CD4-positive, CD25-positive, alpha-beta regulatory T cell (primary cell): ENCODE results near the gene PRSS8. TPM values are rescaled to one million over a fixed set of nuclear protein-coding genes. Genes with fewer than 3 reads are reported as not detected.

Experiments
- ATAC-seq, 2 donors: fragments of 150-1000 bp; cut with Tn5 transposase; one replicate each; pipeline ENCODE4 v1.10.0; 2021; ENCODE audit warnings: low read depth in 2 of 2, moderate number of reproducible peaks in 2 of 2, moderate library complexity in 1 of 2
- DNase-seq, 3 donors: peaks; one replicate each; pipeline versions ENCODE4 v3.0.0 to v3.0.0-alpha.2; 2012 to 2022; ENCODE audit warnings: mixed read lengths in 1 of 3
- H3K27ac ChIP-seq: one replicate; pipeline ENCODE4 v1.7.0; 2013; ENCODE audit warnings: mild to moderate bottlenecking, low read length; ENCODE audit not compliant: insufficient read depth, poor library complexity, severe bottlenecking
- H3K27me3 ChIP-seq: one replicate; pipeline ENCODE4 v1.7.0; 2013; ENCODE audit warnings: low read length; ENCODE audit not compliant: control insufficient read depth, insufficient read depth
- H3K36me3 ChIP-seq: one replicate; pipeline ENCODE4 v1.7.0; 2013; ENCODE audit warnings: mild to moderate bottlenecking, low read length, moderate library complexity; ENCODE audit not compliant: control insufficient read depth, insufficient read depth
- H3K4me1 ChIP-seq: 2 replicates; pipeline ENCODE4 v1.7.0; 2013; ENCODE audit warnings: mild to moderate bottlenecking, low read length; ENCODE audit not compliant: insufficient read depth, control insufficient read depth, poor library complexity, severe bottlenecking
- H3K4me3 ChIP-seq: one replicate; pipeline ENCODE4 v1.7.0; 2013; ENCODE audit warnings: low read depth, mild to moderate bottlenecking, low read length, moderate library complexity
- H3K9me3 ChIP-seq, 2 experiments: 1 replicate in 1 of 2; 2 replicates in 1 of 2; pipeline ENCODE4 v1.7.0; 2013; ENCODE audit warnings: low read length in 2 of 2, mild to moderate bottlenecking in 1 of 2, moderate library complexity in 1 of 2; ENCODE audit not compliant: control insufficient read depth in 2 of 2
- H3K27ac Mint-ChIP-seq, 3 donors: one replicate each; pipeline ENCODE4 v1.8.0; 2020 to 2022; ENCODE audit warnings: mild to moderate bottlenecking in 3 of 3, mixed read lengths in 3 of 3, moderate library complexity in 2 of 3
- H3K27me3 Mint-ChIP-seq: one replicate; pipeline ENCODE4 v1.8.0; 2022; ENCODE audit warnings: mild to moderate bottlenecking, mixed read lengths
- H3K36me3 Mint-ChIP-seq: one replicate; pipeline ENCODE4 v1.8.0; 2020; ENCODE audit warnings: mixed read lengths
- H3K4me1 Mint-ChIP-seq, 4 donors: one replicate each; pipeline ENCODE4 v1.8.0; 2020 to 2022; ENCODE audit warnings: mixed read lengths in 4 of 4, mild to moderate bottlenecking in 1 of 4
- H3K4me3 Mint-ChIP-seq, 4 donors: one replicate each; pipeline ENCODE4 v1.8.0; 2020 to 2022; ENCODE audit warnings: mild to moderate bottlenecking in 4 of 4, mixed read lengths in 4 of 4, moderate library complexity in 3 of 4
- H3K9me3 Mint-ChIP-seq, 7 donors: one replicate each; pipeline ENCODE4 v1.8.0; 2020 to 2022; ENCODE audit warnings: mixed read lengths in 7 of 7, mild to moderate bottlenecking in 3 of 7, moderate library complexity in 2 of 7
- polyA plus RNA-seq, 4 donors: library from polyadenylated mRNA; unstranded; fragments of 300-500 nt; fragmentation: Illumina TruSeq; gene quantifications; one replicate each; pipeline ENCODE4 v1.2.3, GENCODE V29; 2021
- total RNA-seq: library from RNA; stranded (reverse); gene quantifications from one replicate; pipeline ENCODE4 v1.2.3, GENCODE V29; 2022

Gene PRSS8
- total and polyA plus RNA-seq, 5 donors from 2014 or later, result not detected

GRCh38 chr16:31131416-31131815 is 4.1 kb downstream of the PRSS8 start:
- peaks cover 45% of the 10 kb centered on the region for H3K36me3 ChIP-seq
- peaks cover 12% of the 10 kb centered on the region for H3K36me3 Mint-ChIP-seq
- H3K4me1 ChIP-seq, result no peaks in the 10 kb centered on the region
- no peaks in the 10 kb centered on the region for H3K27me3 Mint-ChIP-seq
- H3K9me3 ChIP-seq, result no peaks in the 10 kb centered on the region
- ATAC-seq (no peak), DNase-seq (no peak)
- peaks cover 0 to 5% (median 2%) of the 10 kb centered on the region in 4 donors for H3K4me1 Mint-ChIP-seq
- peaks cover 0 to 1% (median 0%) of the 10 kb centered on the region in 7 donors for H3K9me3 Mint-ChIP-seq
- no peak overlapping the region for H3K27ac ChIP-seq
- no peaks in the 10 kb centered on the region for H3K27me3 ChIP-seq
- H3K4me3 Mint-ChIP-seq, result no peak overlapping the region
- no peak overlapping the region for H3K4me3 ChIP-seq
- no peak overlapping the region for H3K27ac Mint-ChIP-seq

GRCh38 chr16:31130899-31131298 is 4.6 kb downstream of the PRSS8 start:
- no peak overlapping the region for H3K27ac Mint-ChIP-seq
- Histone ChIP-seq H3K4me1 (no peaks in the 10 kb centered on the region), H3K9me3 (no peaks in the 10 kb centered on the region), H3K4me3 (no peak overlapping the region), H3K36me3 (peaks cover 45% of the 10 kb centered on the region), H3K27ac (no peak overlapping the region), H3K27me3 (no peaks in the 10 kb centered on the region)
- peaks cover 17% of the 10 kb centered on the region for H3K36me3 Mint-ChIP-seq
- H3K27me3 Mint-ChIP-seq, result no peaks in the 10 kb centered on the region
- H3K4me1 Mint-ChIP-seq, result peaks cover 0 to 10% (median 2%) of the 10 kb centered on the region in 4 donors
- DNase-seq, result no peak
- no peak overlapping the region for H3K4me3 Mint-ChIP-seq
- H3K9me3 Mint-ChIP-seq, result peaks cover 0 to 1% (median 0%) of the 10 kb centered on the region in 7 donors
- no peak for ATAC-seq

- DNase-seq (no peak), ATAC-seq (no peak)
- Histone ChIP-seq H3K36me3 (peaks cover 45% of the 10 kb centered on the region), H3K9me3 (no peaks in the 10 kb centered on the region), H3K4me1 (no peaks in the 10 kb centered on the region), H3K4me3 (no peak overlapping the region), H3K27ac (no peak overlapping the region), H3K27me3 (no peaks in the 10 kb centered on the region)
- H3K9me3 Mint-ChIP-seq, result peaks cover 0 to 1% (median 0%) of the 10 kb centered on the region in 7 donors
- H3K27me3 Mint-ChIP-seq, result no peaks in the 10 kb centered on the region
- H3K4me3 Mint-ChIP-seq, result no peak overlapping the region
- peaks cover 20% of the 10 kb centered on the region for H3K36me3 Mint-ChIP-seq
- H3K4me1 Mint-ChIP-seq, result peaks cover 0 to 10% (median 2%) of the 10 kb centered on the region in 4 donors
- H3K27ac Mint-ChIP-seq, result peak overlapping the region in 1 of 3 donors; percentile 75
Observed at GRCh38 chr16:31130336-31130891, 5.1 kb downstream of the PRSS8 start.

GRCh38 chr16:31129568-31130335 is 5.8 kb downstream of the PRSS8 start:
- ATAC-seq (no peak), DNase-seq (no peak)
- Histone ChIP-seq H3K36me3 (peaks cover 45% of the 10 kb centered on the region), H3K9me3 (no peaks in the 10 kb centered on the region), H3K4me1 (no peaks in the 10 kb centered on the region), H3K27me3 (no peaks in the 10 kb centered on the region), H3K27ac (no peak overlapping the region), H3K4me3 (no peak overlapping the region)
- Mint-ChIP-seq H3K27me3 (no peaks in the 10 kb centered on the region), H3K4me1 (peaks cover 0 to 10% (median 2%) of the 10 kb centered on the region in 4 donors), H3K4me3 (no peak overlapping the region), H3K36me3 (peaks cover 20% of the 10 kb centered on the region), H3K27ac (no peak overlapping the region), H3K9me3 (peaks cover 0 to 1% (median 0%) of the 10 kb centered on the region in 7 donors)

- peak overlapping the region in 1 of 3 donors; percentile 38 for H3K27ac Mint-ChIP-seq
Observed at GRCh38 chr16:31128711-31129567, 6.6 kb downstream of the PRSS8 start.

GRCh38 chr16:31127182-31127581 is 8.3 kb downstream of the PRSS8 start:
- Mint-ChIP-seq H3K27ac (no peak overlapping the region), H3K27me3 (no peaks in the 10 kb centered on the region), H3K4me3 (no peak overlapping the region), H3K9me3 (no peaks in the 10 kb centered on the region), H3K4me1 (peaks cover 0 to 10% (median 2%) of the 10 kb centered on the region in 4 donors), H3K36me3 (peaks cover 17% of the 10 kb centered on the region)
- DNase-seq (no peak), ATAC-seq (no peak)
- Histone ChIP-seq H3K4me3 (no peak overlapping the region), H3K27ac (no peak overlapping the region), H3K36me3 (peaks cover 52% of the 10 kb centered on the region), H3K27me3 (no peaks in the 10 kb centered on the region), H3K9me3 (no peaks in the 10 kb centered on the region), H3K4me1 (no peaks in the 10 kb centered on the region)

More at GRCh38 chr16:31128711-31129567, 6.6 kb downstream of the PRSS8 start:
- H3K4me1 Mint-ChIP-seq, result peaks cover 0 to 10% (median 2%) of the 10 kb centered on the region in 4 donors
- H3K27me3 Mint-ChIP-seq, result no peaks in the 10 kb centered on the region
- ATAC-seq (no peak), DNase-seq (no peak)
- no peaks in the 10 kb centered on the region for H3K4me1 ChIP-seq
- no peak overlapping the region for H3K4me3 Mint-ChIP-seq
- peaks cover 20% of the 10 kb centered on the region for H3K36me3 Mint-ChIP-seq
- H3K27me3 ChIP-seq, result no peaks in the 10 kb centered on the region
- no peak overlapping the region for H3K27ac ChIP-seq
- peaks cover 47% of the 10 kb centered on the region for H3K36me3 ChIP-seq
- peaks cover 0 to 1% (median 0%) of the 10 kb centered on the region in 7 donors for H3K9me3 Mint-ChIP-seq
- H3K9me3 ChIP-seq, result no peaks in the 10 kb centered on the region
- H3K4me3 ChIP-seq, result no peak overlapping the region

- Mint-ChIP-seq H3K27ac (peak overlapping the region in 2 of 3 donors; percentile 44 to 76), H3K27me3 (no peaks in the 10 kb centered on the region), H3K9me3 (no peaks in the 10 kb centered on the region), H3K4me3 (no peak overlapping the region), H3K36me3 (peaks cover 22% of the 10 kb centered on the region), H3K4me1 (peaks cover 0 to 14% (median 3%) of the 10 kb centered on the region in 4 donors)
- Histone ChIP-seq H3K36me3 (peaks cover 51% of the 10 kb centered on the region), H3K27me3 (no peaks in the 10 kb centered on the region), H3K4me1 (no peaks in the 10 kb centered on the region), H3K4me3 (no peak overlapping the region), H3K9me3 (no peaks in the 10 kb centered on the region), H3K27ac (no peak overlapping the region)
- ATAC-seq (no peak), DNase-seq (no peak)
Observed at GRCh38 chr16:31125844-31126243, 9.7 kb downstream of the PRSS8 start.
